Tibial artery (tissue), 4 donors: ENCODE results near the gene ATXN7L2.
A peak's percentile ranks its signal among the peaks of the same experiment; 100 is the strongest.
"Not testable (repeated sequence)": the region's sequence is repeated elsewhere in the genome, so short reads cannot be mapped to it uniquely, and the experiment has no call there.

Source experiments
- DNase-seq, 2 donors: peaks; one replicate each; pipeline ENCODE4 v3.0.0-alpha.2; 2019
- H3K27ac ChIP-seq, 2 donors: fragments of 200-600 bp; sonication (generic) in 1 of 2; 1 replicate in 1 of 2; 2 replicates in 1 of 2; pipeline ENCODE4 v1.5.1; 2018 to 2019; ENCODE audit warnings: mild to moderate bottlenecking in 1 of 2
- H3K27me3 ChIP-seq, 2 donors: fragments of 200-600 bp; sonication (generic) in 1 of 2; one replicate each; pipeline versions ENCODE4 v1.5.1 to v1.6.0; 2016 to 2019
- H3K36me3 ChIP-seq, 3 donors: fragments of 200-600 bp; sonication (generic) in 2 of 3; one replicate each; pipeline ENCODE4 v1.5.1; 2016 to 2019; ENCODE audit warnings: mild to moderate bottlenecking in 2 of 3
- H3K4me1 ChIP-seq, 4 donors: fragments of 200-600 bp; sonication (generic) in 2 of 4; 1 replicate in 3 of 4; 2 replicates in 1 of 4; pipeline ENCODE4 v1.5.1; 2016 to 2019
- H3K4me3 ChIP-seq, 2 donors: fragments of 200-600 bp; sonication (generic) in 1 of 2; 1 replicate in 1 of 2; 2 replicates in 1 of 2; pipeline ENCODE4 v1.5.1; 2018 to 2019; ENCODE audit warnings: mild to moderate bottlenecking in 2 of 2
- H3K9me3 ChIP-seq, 3 donors: fragments of 200-600 bp; sonication (generic) in 1 of 3; one replicate each; pipeline ENCODE4 v1.5.1; 2016 to 2019
- CTCF ChIP-seq, 2 experiments: fragments of 200-600 bp in 1 of 2; fragments of 450-650 bp in 1 of 2; IDR thresholded peaks; one replicate each; pipeline ENCODE4 v1.5.1; 2017 to 2019; ENCODE audit warnings: antibody characterized with exemption in 2 of 2, mild to moderate bottlenecking in 1 of 2, moderate library complexity in 1 of 2
- intact Hi-C: fragments of 100-400 bp; cut with DNase I; formaldehyde crosslinking; loops from one replicate; pipeline ENCODE4 v1.15.0; 2023; ENCODE audit warnings: low total_unique reads

ATXN7L2 gene

GRCh38 chr1:109444346-109444745 is 39.4 kb upstream of the ATXN7L2 start:
- Histone ChIP-seq H3K36me3 (no peaks in the 10 kb centered on the region), H3K9me3 (no peaks in the 10 kb centered on the region), H3K4me3 (no peak overlapping the region), H3K27ac (no peak overlapping the region), H3K4me1 (peaks cover 0 to 2% (median 0%) of the 10 kb centered on the region in 4 donors), H3K27me3 (peaks cover 0 to 22% of the 10 kb centered on the region in 2 donors)
- no peak for TF ChIP-seq CTCF (IDR thresholded peaks at IDR 0.05)
- DNase-seq: no peak
- intact Hi-C loops: no loop called here

GRCh38 chr1:109445949-109446695 is 37.6 kb upstream of the ATXN7L2 start:
- DNase-seq, H3K4me1 ChIP-seq, H3K4me3 ChIP-seq, H3K27ac ChIP-seq, intact Hi-C loops, H3K9me3 ChIP-seq, H3K36me3 ChIP-seq: not testable (repeated sequence)
- H3K27me3 ChIP-seq: peaks cover 0 to 22% of the 10 kb centered on the region in 2 donors

GRCh38 chr1:109447524-109447923 is 36.2 kb upstream of the ATXN7L2 start:
- no peak for DNase-seq
- intact Hi-C loops: no loop called here
- H3K36me3 ChIP-seq: no peaks in the 10 kb centered on the region
- no peaks in the 10 kb centered on the region for H3K4me1 ChIP-seq
- no peak overlapping the region for H3K27ac ChIP-seq
- H3K9me3 ChIP-seq: no peaks in the 10 kb centered on the region
- TF ChIP-seq CTCF (IDR thresholded peaks at IDR 0.05): no peak
- H3K27me3 ChIP-seq: peaks cover 0 to 32% of the 10 kb centered on the region in 2 donors
- H3K4me3 ChIP-seq: no peak overlapping the region

GRCh38 chr1:109454497-109455133 is 29.1 kb upstream of the ATXN7L2 start:
- H3K4me1 ChIP-seq: no peaks in the 10 kb centered on the region
- no peak overlapping the region for H3K4me3 ChIP-seq
- no peaks in the 10 kb centered on the region for H3K9me3 ChIP-seq
- peaks cover 0 to 12% of the 10 kb centered on the region in 2 donors for H3K27me3 ChIP-seq
- intact Hi-C loops: no loop called here
- no peak for DNase-seq
- no peaks in the 10 kb centered on the region for H3K36me3 ChIP-seq
- TF ChIP-seq CTCF (IDR thresholded peaks at IDR 0.05): no peak
- H3K27ac ChIP-seq: no peak overlapping the region

GRCh38 chr1:109457819-109458218 is 25.9 kb upstream of the ATXN7L2 start:
- Histone ChIP-seq H3K27me3 (peaks cover 0 to 7% of the 10 kb centered on the region in 2 donors), H3K36me3 (no peaks in the 10 kb centered on the region), H3K4me1 (no peaks in the 10 kb centered on the region), H3K27ac (no peak overlapping the region), H3K9me3 (no peaks in the 10 kb centered on the region), H3K4me3 (no peak overlapping the region)
- no peak for DNase-seq
- intact Hi-C loops: no loop called here
- TF ChIP-seq CTCF (IDR thresholded peaks at IDR 0.05): no peak

GRCh38 chr1:109466125-109466451 is 17.6 kb upstream of the ATXN7L2 start:
- peaks cover 0 to 14% of the 10 kb centered on the region in 2 donors for H3K27me3 ChIP-seq

More at GRCh38 chr1:109466125-109466451, 17.6 kb upstream of the ATXN7L2 start:
- TF ChIP-seq CTCF (IDR thresholded peaks at IDR 0.05): no peak
- Histone ChIP-seq H3K27ac (peak overlapping the region; percentile 66 to 73), H3K4me3 (peak overlapping the region; percentile 55 to 76), H3K4me1 (peaks cover 0 to 19% (median 7%) of the 10 kb centered on the region in 4 donors), H3K36me3 (no peaks in the 10 kb centered on the region), H3K9me3 (no peaks in the 10 kb centered on the region)
- DNase-seq: no peak
- intact Hi-C loops: loop anchor here (5.0 kb wide), 1 partner anchor 39 kb away; the partner anchor contains the start of gene PSMA5
